ENCODE measurements around the gene STAT5A.

Gene STAT5A

GRCh38 chr17:42337442-42337841, 49.1 kb downstream of the STAT5A start:
- no peaks in the 10 kb centered on the region for H3K9me3 ChIP-seq (ENCODE audit: control insufficient read depth, insufficient read depth, low read length)
- no peaks in the 10 kb centered on the region for H3K4me1 ChIP-seq (ENCODE audit: insufficient read depth, low read length)
- peaks cover 38% of the 10 kb centered on the region for H3K36me3 ChIP-seq (ENCODE audit: insufficient read depth, low read length)
- no peak overlapping the region for H3K9ac ChIP-seq (ENCODE audit: low read depth, low read length)

GRCh38 chr17:42338427-42338985, 50.2 kb downstream of the STAT5A start:
- peaks cover 36% of the 10 kb centered on the region for H3K36me3 ChIP-seq (ENCODE audit: insufficient read depth, low read length)

DNA sequence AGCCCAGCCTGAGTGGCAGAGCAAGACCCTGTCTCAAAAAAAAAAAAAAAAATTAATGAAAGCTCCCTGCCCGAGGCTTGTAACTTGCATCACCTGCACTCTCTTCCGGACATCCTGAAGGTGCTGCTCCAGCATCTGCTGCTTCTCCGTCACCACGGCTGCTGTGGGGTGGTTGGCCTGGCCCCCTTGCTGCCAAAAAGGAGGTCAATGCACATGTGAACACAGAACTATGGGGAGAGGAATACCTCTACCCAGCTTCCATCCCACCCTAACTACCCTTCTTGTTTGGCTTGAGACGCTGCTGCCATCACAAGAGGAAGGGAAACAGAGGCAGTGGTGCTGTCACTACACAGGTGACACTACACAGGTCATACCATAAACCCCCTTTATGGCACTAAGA, 50.9 kb downstream of the STAT5A start:
- Histone ChIP-seq H3K4me1 (ENCODE audit: insufficient read depth, low read length) (no peaks in the 10 kb centered on the region), H3K9ac (ENCODE audit: low read depth, low read length) (no peak overlapping the region), H3K9me3 (ENCODE audit: control insufficient read depth, insufficient read depth, low read length) (no peaks in the 10 kb centered on the region), H3K36me3 (ENCODE audit: insufficient read depth, low read length) (peaks cover 32% of the 10 kb centered on the region)

More at GRCh38 chr17:42338427-42338985, 50.2 kb downstream of the STAT5A start:
- Histone ChIP-seq H3K9ac (ENCODE audit: low read depth, low read length) (no peak overlapping the region), H3K9me3 (ENCODE audit: control insufficient read depth, insufficient read depth, low read length) (no peaks in the 10 kb centered on the region), H3K4me1 (ENCODE audit: insufficient read depth, low read length) (no peaks in the 10 kb centered on the region)

DNA sequence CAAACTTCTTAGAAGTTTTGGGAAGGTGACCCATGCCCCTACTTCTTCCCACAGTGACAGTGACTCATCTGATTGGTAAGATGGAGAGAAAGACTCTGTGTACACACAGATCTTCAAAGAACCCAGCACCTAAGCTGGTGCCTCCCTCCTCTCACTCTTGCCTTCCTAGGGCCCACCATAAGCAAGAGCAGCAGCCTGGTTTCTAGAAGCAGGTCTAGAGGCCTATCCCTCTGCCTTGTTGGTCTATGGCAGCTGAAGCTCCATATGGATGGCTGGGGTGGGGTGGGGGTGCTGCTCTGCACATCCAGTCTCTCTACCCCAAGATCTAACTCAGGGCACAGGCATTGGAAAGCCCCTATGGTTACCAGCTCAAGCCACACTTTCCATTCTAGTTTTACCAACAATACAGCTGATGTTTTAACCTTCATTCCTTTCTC, 52.4 kb downstream of the STAT5A start:
- no peaks in the 10 kb centered on the region for H3K9me3 ChIP-seq (ENCODE audit: control insufficient read depth, insufficient read depth, low read length)
- H3K9ac ChIP-seq (ENCODE audit: low read depth, low read length) = no peak overlapping the region
- H3K36me3 ChIP-seq (ENCODE audit: insufficient read depth, low read length) = peaks cover 27% of the 10 kb centered on the region
- 0 out of 2 replicates have a peak, but pooled peaks cover under 1% of the 10 kb centered on the region for H3K4me1 ChIP-seq (ENCODE audit: insufficient read depth, low read length)

DNA sequence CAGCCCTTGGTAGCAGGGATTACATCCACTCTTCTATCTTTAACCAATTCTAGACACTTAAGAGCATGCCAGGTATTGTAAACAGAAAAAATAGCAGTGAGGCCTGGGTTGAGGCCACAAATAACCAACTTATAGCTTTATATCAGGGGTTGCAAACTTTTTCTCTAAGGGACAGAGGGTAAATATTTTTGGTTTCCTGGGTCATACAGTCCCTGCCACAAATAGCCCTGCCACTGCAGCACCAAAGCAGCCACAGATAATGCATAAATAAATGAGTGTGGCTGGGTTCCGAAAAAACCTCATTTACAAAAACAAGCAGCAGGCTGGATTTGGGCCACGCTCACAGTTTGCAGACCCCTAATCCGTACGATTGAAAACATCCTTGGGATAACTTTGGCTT, 53.3 kb downstream of the STAT5A start:
- peaks cover 27% of the 10 kb centered on the region for H3K36me3 ChIP-seq (ENCODE audit: insufficient read depth, low read length)
- H3K4me1 ChIP-seq (ENCODE audit: insufficient read depth, low read length) = peaks cover 5% of the 10 kb centered on the region; the same call in 1 of the 2 replicates
- no peaks in the 10 kb centered on the region for H3K9me3 ChIP-seq (ENCODE audit: control insufficient read depth, insufficient read depth, low read length)
- H3K9ac ChIP-seq (ENCODE audit: low read depth, low read length) = no peak overlapping the region

GRCh38 chr17:42342242-42343008, 54.1 kb downstream of the STAT5A start:
- H3K9ac ChIP-seq (ENCODE audit: low read depth, low read length) = no peak overlapping the region
- H3K9me3 ChIP-seq (ENCODE audit: control insufficient read depth, insufficient read depth, low read length) = no peaks in the 10 kb centered on the region
- H3K36me3 ChIP-seq (ENCODE audit: insufficient read depth, low read length) = peaks cover 21% of the 10 kb centered on the region
- peaks cover 5% of the 10 kb centered on the region; the same call in 1 of the 2 replicates for H3K4me1 ChIP-seq (ENCODE audit: insufficient read depth, low read length)

DNA sequence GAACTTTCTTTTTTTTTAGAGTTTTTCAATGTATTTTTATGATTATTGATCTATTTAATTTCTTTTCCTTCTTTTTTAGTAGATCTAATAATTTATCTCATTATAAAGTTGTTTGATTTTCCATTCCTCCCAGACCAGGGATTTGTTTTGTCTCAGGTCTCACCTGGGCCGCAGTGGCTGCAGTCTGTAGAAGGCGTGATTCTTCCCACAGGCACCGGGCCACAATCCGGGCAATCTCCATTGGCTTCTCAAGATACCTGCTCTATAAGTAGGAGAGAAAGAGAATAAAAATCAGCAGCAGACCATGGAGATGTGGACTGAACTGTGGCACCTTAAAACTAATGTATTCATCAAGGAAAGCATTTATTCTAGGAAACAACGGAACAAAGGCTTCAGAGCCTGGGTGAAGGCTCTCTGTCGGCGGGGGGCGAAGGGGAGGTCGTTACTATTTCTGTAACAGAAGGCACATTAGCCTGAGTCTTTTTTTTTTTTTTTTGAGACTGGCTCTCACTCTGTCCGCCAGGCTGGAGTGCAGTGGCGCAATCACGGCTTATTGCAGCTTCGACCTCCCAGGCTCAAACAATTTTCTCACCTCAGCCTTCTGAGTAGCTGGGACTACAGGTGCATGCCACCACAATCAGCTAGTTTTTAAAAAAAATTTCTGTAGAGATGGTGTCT, 57.2 kb downstream of the STAT5A start:
- Histone ChIP-seq H3K36me3 (ENCODE audit: insufficient read depth, low read length) (peaks cover 12% of the 10 kb centered on the region), H3K9ac (ENCODE audit: low read depth, low read length) (no peak overlapping the region), H3K9me3 (ENCODE audit: control insufficient read depth, insufficient read depth, low read length) (no peaks in the 10 kb centered on the region), H3K4me1 (ENCODE audit: insufficient read depth, low read length) (peaks cover 5% of the 10 kb centered on the region; the same call in 1 of the 2 replicates)

DNA sequence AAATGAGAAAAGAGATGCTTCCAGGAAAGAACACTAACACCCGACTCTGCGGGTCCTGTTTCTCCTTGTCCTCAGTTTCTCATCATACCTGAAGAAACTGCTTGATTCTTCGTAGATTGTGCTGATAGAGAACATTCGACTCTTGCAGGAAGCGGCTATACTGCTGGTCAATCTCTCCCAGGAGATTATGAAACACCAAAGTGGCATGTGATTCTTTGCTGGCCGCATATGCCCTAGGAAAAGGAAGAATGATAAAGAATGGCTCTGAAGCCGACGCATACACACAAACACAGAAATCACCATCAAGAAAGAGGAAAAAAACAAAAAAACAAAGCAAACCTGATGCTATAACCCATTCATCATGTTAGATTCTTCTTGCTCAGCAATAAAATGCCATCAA, 58.2 kb downstream of the STAT5A start:
- Histone ChIP-seq H3K4me1 (ENCODE audit: insufficient read depth, low read length) (peaks cover 5% of the 10 kb centered on the region; the same call in 1 of the 2 replicates), H3K9ac (ENCODE audit: low read depth, low read length) (no peak overlapping the region), H3K36me3 (ENCODE audit: insufficient read depth, low read length) (peaks cover 4% of the 10 kb centered on the region; the same call in 1 of the 2 replicates), H3K9me3 (ENCODE audit: control insufficient read depth, insufficient read depth, low read length) (no peaks in the 10 kb centered on the region)

- peaks cover 5% of the 10 kb centered on the region; the same call in 1 of the 2 replicates for H3K4me1 ChIP-seq (ENCODE audit: insufficient read depth, low read length)
These were observed 58.9 kb downstream of the STAT5A start for GRCh38 chr17:42347198-42347597.

GRCh38 chr17:42347606-42348005, 59.3 kb downstream of the STAT5A start:
- H3K9ac ChIP-seq (ENCODE audit: low read depth, low read length) = no peak overlapping the region
- peaks cover 5% of the 10 kb centered on the region; the same call in 1 of the 2 replicates for H3K4me1 ChIP-seq (ENCODE audit: insufficient read depth, low read length)
- H3K9me3 ChIP-seq (ENCODE audit: control insufficient read depth, insufficient read depth, low read length) = no peaks in the 10 kb centered on the region
- H3K36me3 ChIP-seq (ENCODE audit: insufficient read depth, low read length) = peaks cover 2% of the 10 kb centered on the region; the same call in 1 of the 2 replicates

More at GRCh38 chr17:42347198-42347597, 58.9 kb downstream of the STAT5A start:
- peaks cover 4% of the 10 kb centered on the region; the same call in 1 of the 2 replicates for H3K36me3 ChIP-seq (ENCODE audit: insufficient read depth, low read length)
- H3K9ac ChIP-seq (ENCODE audit: low read depth, low read length) = no peak overlapping the region
- no peaks in the 10 kb centered on the region for H3K9me3 ChIP-seq (ENCODE audit: control insufficient read depth, insufficient read depth, low read length)

- H3K36me3 ChIP-seq (ENCODE audit: insufficient read depth, low read length) = no peaks in the 10 kb centered on the region
- H3K9me3 ChIP-seq (ENCODE audit: control insufficient read depth, insufficient read depth, low read length) = no peaks in the 10 kb centered on the region
- H3K9ac ChIP-seq (ENCODE audit: low read depth, low read length) = no peak overlapping the region
- peaks cover 5% of the 10 kb centered on the region; the same call in 1 of the 2 replicates for H3K4me1 ChIP-seq (ENCODE audit: insufficient read depth, low read length)
These were observed 59.8 kb downstream of the STAT5A start for GRCh38 chr17:42348104-42348503.

DNA sequence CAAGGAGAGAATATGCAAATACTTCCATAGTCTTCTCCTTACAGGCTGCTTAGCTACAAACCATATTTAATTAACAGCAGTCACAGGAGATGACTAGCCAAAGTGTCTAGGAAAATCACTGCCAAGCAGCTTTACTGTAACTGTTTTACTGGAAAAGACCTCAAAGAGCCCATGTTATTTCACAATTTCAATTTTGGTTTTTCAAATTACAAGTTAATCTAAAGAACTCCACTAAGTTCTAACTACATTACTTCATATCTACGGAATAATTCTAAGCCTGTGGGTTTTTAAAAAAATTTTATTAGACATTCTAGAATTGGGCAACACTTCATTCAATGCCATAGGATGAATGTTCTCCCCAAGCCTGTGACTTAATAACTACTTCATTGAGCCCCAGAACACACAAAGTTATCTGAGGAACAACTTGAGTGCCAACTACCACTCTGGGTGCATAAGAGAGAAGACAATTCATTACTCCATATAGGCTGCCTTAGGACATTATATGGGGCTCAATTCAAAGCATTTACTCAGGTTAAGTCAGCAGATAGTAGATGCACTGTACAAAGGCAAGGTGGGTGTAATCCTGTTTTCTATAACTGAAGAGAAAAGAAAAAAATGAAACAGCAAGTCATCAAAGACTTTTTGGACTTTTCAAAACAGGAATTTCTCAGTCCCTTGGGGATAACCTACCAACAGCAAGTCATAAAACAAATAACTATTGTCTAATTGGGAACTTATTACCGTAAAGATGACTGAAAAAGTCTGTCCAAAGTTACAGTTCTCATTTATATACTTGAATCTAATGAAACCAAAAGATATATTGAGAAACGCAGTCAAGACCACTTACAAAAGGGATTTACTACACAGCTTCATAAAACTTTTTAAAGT, 66.9 kb downstream of the STAT5A start:
- Histone ChIP-seq H3K9me3 (ENCODE audit: control insufficient read depth, insufficient read depth, low read length) (no peaks in the 10 kb centered on the region), H3K4me1 (ENCODE audit: insufficient read depth, low read length) (no peaks in the 10 kb centered on the region), H3K9ac (ENCODE audit: low read depth, low read length) (no peak overlapping the region), H3K36me3 (ENCODE audit: insufficient read depth, low read length) (no peaks in the 10 kb centered on the region)

- no peaks in the 10 kb centered on the region for H3K36me3 ChIP-seq (ENCODE audit: insufficient read depth, low read length)
- H3K4me1 ChIP-seq (ENCODE audit: insufficient read depth, low read length) = peaks cover 19% of the 10 kb centered on the region
- H3K9ac ChIP-seq (ENCODE audit: low read depth, low read length) = no peak overlapping the region
- H3K9me3 ChIP-seq (ENCODE audit: control insufficient read depth, insufficient read depth, low read length) = no peaks in the 10 kb centered on the region
These were observed 70.1 kb downstream of the STAT5A start for GRCh38 chr17:42358434-42358833.

- no peak overlapping the region for H3K9ac ChIP-seq (ENCODE audit: low read depth, low read length)
- no peaks in the 10 kb centered on the region for H3K36me3 ChIP-seq (ENCODE audit: insufficient read depth, low read length)
- no peaks in the 10 kb centered on the region for H3K9me3 ChIP-seq (ENCODE audit: control insufficient read depth, insufficient read depth, low read length)
- H3K4me1 ChIP-seq (ENCODE audit: insufficient read depth, low read length) = peaks cover 19% of the 10 kb centered on the region
These were observed 70.8 kb downstream of the STAT5A start for GRCh38 chr17:42359133-42359532.
